Activated CD4-positive, alpha-beta T cell treated with anti-CD3 and anti-CD28 coated beads for 36 hours (primary cell): ENCODE data around the gene TECPR1. TPM values are rescaled to one million over a fixed set of nuclear protein-coding genes. Genes with fewer than 3 reads are reported as not detected.

Experiments
- ATAC-seq: fragments of 200-7000 bp; cut with Tn5 transposase; one replicate; pipeline ENCODE4 v1.10.0; 2021; ENCODE audit warnings: mild to moderate bottlenecking, moderate library complexity
- CTCF ChIA-PET: fragments of 350-600 bp; sonication (Branson Sonifier 250); formaldehyde crosslinking; loops from one replicate; lab custom pipeline; 2021; ENCODE audit warnings: antibody characterized with exemption; lab: Charles Lee
- POLR2A ChIA-PET: fragments of 350-600 bp; sonication (Branson Sonifier 250); formaldehyde crosslinking; loops from one replicate; lab custom pipeline; 2021; ENCODE audit warnings: antibody characterized with exemption, inconsistent platforms; lab: Charles Lee
- DNase-seq: peaks from one replicate; pipeline ENCODE4 v3.0.0-alpha.2; 2020
- H3K27ac Mint-ChIP-seq: one replicate; pipeline ENCODE4 v1.8.0; 2021; ENCODE audit warnings: mixed read lengths
- H3K27me3 Mint-ChIP-seq: one replicate; pipeline ENCODE4 v1.8.0; 2021; ENCODE audit warnings: mixed read lengths
- H3K36me3 Mint-ChIP-seq: one replicate; pipeline ENCODE4 v1.8.0; 2021; ENCODE audit warnings: low read depth, mixed read lengths
- H3K4me1 Mint-ChIP-seq: one replicate; pipeline ENCODE4 v1.8.0; 2021; ENCODE audit warnings: mixed read lengths
- H3K4me3 Mint-ChIP-seq: one replicate; pipeline ENCODE4 v1.8.0; 2021; ENCODE audit warnings: mild to moderate bottlenecking, moderate library complexity, mixed read lengths
- H3K9me3 Mint-ChIP-seq: one replicate; pipeline ENCODE4 v1.8.0; 2021; ENCODE audit warnings: low read depth, mixed read lengths
- intact Hi-C, 2 experiments: fragments of 100-400 bp; cut with DNase I in 1 of 2; cut with micrococcal nuclease in 1 of 2; formaldehyde crosslinking; loops; one replicate each; pipeline versions ENCODE4 v1.14.2 to v1.15.1; 2022 to 2024; cut with DNase I, micrococcal nuclease
- total RNA-seq, 2 experiments: library from RNA; stranded (reverse); gene quantifications; one replicate each; pipeline ENCODE4 v1.2.3, GENCODE V29; 2021

The TECPR1 gene
- total RNA-seq, 2 experiments from 2014 or later = 21.8 to 26.5 TPM

DNA sequence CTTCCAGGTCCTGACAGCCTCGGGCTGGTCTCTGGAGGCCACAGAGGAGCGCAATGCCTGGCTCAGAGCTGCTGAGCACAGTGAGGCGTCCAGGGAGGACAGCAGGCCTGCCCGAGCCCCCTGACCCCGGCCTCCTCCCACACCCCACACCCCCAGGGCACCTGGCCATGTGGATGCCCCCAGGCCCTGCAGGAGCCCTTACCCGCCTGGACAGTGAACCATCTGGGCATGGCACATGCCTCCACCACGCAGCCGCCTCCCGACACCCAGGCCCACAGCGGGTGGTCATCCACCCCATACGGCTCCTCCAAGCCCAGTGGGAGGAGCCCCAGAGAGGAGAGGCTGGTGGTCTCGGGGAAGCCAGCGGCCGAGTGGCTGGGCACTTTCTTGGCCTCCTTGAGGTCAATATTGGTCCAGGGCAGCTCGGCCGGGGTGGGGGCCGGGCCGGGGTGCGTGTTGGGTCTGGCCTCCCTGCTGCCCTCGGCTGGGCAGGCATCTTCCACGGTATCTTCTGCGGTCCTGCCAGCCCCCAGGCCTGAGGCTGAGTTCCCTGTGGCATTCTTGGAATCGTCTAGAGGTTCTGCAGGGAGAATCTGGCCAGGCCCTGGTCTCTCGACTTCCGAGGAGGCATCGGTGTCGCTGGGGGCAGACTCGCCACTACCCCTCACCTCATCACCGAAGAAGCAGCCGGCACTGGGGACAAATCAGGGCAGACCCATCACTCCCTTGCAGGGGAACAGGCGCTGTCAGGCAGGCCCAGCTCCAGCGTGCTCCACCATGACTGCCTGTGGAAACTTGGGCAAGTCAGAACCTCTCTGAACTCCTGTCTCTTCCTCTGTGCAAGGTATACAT is 18.6 kb downstream of the TECPR1 start:
- peaks cover 11% of the 10 kb centered on the region for H3K36me3 Mint-ChIP-seq
- H3K27ac Mint-ChIP-seq = no peak overlapping the region
- CTCF ChIA-PET = no interaction called here
- DNase-seq (no peak), ATAC-seq (no peak)
- H3K9me3 Mint-ChIP-seq = no peaks in the 10 kb centered on the region
- POLR2A ChIA-PET = no interaction called here
- no peak overlapping the region for H3K4me3 Mint-ChIP-seq
- intact Hi-C loops = no loop called here
- no peaks in the 10 kb centered on the region for H3K27me3 Mint-ChIP-seq
- no peaks in the 10 kb centered on the region for H3K4me1 Mint-ChIP-seq

DNA sequence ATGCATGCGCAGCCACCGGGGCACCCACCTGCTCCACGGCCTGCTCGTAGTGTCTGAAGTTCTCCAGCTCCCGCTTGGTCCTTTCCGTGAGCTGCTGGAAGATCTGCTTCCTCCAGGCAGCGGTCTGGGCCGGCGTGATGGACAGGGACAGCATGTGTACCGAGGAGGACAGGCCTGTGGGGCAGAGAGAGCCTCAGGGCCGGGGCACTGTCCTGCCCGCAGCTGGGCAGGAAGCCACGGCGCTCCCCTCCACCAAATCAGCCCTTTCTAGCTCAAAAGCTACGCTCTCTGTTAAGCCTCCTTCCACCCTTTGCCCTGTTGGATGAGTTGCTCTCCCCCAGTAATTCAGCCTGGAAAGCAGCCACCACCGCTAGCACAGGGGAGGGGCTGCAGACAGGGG is 19.2 kb downstream of the TECPR1 start:
- H3K9me3 Mint-ChIP-seq = no peaks in the 10 kb centered on the region
- H3K4me1 Mint-ChIP-seq = no peaks in the 10 kb centered on the region
- H3K4me3 Mint-ChIP-seq = no peak overlapping the region
- H3K27me3 Mint-ChIP-seq = no peaks in the 10 kb centered on the region
- H3K36me3 Mint-ChIP-seq = peaks cover 11% of the 10 kb centered on the region
- DNase-seq = no peak
- ChIA-PET POLR2A (no interaction called here), CTCF (no interaction called here)
- no peak for ATAC-seq
- intact Hi-C loops = no loop called here
- H3K27ac Mint-ChIP-seq = no peak overlapping the region

DNA sequence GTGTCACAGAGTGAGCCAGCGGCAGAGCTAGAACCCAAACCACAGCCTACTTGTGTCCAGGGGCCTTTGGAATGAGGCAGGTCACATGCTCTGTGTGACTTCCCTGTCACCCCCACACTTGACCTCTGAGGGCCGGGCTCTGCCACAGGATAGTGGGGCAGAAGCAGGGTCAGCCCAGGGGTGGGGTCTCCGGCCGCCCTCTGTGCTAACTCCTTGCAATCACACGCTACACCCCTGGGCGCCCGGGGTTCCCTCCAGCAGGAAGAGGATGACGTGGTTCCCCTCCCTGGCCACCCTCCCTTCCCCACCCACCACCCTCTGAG is 19.8 kb downstream of the TECPR1 start:
- DNase-seq = no peak
- ATAC-seq = no peak
- Mint-ChIP-seq H3K4me3 (no peak overlapping the region), H3K36me3 (peaks cover 14% of the 10 kb centered on the region), H3K4me1 (no peaks in the 10 kb centered on the region), H3K27me3 (no peaks in the 10 kb centered on the region), H3K9me3 (no peaks in the 10 kb centered on the region), H3K27ac (no peak overlapping the region)
- ChIA-PET POLR2A (no interaction called here), CTCF (no interaction called here)
- intact Hi-C loops = no loop called here

DNA sequence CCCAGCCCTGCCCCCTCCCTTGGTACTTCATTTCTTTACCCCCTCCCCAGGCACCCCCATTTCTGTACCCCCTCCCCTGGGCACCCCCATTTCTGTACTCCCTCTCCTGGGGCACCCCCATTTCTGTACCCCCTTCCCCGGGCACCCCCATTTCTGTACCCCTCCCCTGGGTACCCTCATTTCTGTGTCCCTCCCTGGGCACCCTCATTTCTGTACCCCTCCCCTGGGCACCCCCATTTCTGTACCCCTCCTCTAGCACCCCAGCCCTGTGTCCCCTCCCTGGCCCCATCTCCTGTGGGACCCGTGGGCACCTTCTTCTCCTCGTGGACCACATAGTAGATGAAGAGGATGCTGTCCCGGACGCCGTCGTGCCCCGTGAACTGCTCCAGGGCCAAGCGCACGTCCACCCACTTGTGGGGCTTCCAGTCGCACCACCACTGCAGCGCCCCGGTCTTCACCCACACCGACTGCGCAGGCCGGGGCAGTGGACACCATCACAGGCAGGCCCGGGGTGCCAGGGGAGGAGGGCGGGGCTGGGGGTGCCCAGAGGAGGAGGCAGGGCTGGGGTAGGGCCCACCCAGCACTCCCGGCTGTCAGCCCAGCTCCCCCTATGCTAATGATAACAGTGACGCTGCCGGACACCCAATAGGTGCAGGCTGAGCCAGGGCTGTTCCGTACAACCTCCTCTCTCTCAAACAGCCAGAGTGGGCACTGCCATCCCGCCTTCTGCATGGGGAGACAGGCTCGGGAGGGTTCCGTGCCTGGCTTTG is 20.4 kb downstream of the TECPR1 start:
- ATAC-seq = no peak
- intact Hi-C loops = no loop called here
- Mint-ChIP-seq H3K36me3 (peaks cover 14% of the 10 kb centered on the region), H3K4me1 (no peaks in the 10 kb centered on the region), H3K4me3 (no peak overlapping the region), H3K9me3 (no peaks in the 10 kb centered on the region), H3K27me3 (no peaks in the 10 kb centered on the region), H3K27ac (no peak overlapping the region)
- ChIA-PET POLR2A (no interaction called here), CTCF (no interaction called here)
- DNase-seq = no peak

DNA sequence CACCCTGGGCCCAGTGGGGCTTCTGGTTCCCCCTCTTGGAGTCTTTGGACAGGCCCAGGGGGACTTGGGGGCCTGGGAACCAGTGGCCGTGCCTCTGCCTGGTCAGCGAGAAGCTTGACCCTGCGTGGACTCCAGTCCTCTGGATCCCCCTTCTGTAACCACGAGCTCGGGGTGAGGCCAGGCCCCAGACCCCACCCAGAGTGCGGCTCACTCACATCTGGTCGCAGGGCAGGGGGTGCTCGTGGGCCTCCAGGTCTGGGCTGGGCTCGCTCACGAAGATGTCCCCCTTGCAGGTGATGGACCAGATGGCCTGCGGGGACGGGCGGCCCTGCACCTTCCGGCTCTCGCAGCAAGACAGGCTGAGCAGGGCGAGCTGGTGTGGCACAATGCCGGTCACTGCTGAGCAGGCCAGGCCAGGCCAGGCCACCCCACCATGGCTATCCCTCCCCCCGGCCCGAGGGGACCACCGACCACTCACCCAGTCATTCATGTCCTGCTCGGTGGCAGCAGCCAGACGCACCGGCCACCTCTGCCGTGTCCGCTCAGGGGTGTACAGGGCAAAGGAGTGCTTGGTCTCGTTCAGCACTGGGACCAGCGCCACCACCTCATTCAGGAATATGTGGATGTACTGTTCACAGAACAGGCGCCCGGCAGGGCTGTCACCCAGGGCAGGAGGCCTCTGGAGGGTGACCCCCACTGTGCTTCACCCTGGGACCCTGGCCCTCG is 21.1 kb downstream of the TECPR1 start:
- Mint-ChIP-seq H3K4me3 (no peak overlapping the region), H3K4me1 (no peaks in the 10 kb centered on the region), H3K36me3 (peaks cover 14% of the 10 kb centered on the region), H3K27me3 (no peaks in the 10 kb centered on the region), H3K27ac (no peak overlapping the region), H3K9me3 (no peaks in the 10 kb centered on the region)
- ATAC-seq (no peak), DNase-seq (no peak)
- ChIA-PET CTCF (interaction anchor here (0.5 kb wide), 1 partner anchor 714 kb away, joined by 3 read pairs; no protein-coding TSS in a partner anchor), POLR2A (no interaction called here)
- intact Hi-C loops = no loop called here

GRCh38 chr7:98229991-98230745 is 21.9 kb downstream of the TECPR1 start:
- no peak for ATAC-seq

DNA sequence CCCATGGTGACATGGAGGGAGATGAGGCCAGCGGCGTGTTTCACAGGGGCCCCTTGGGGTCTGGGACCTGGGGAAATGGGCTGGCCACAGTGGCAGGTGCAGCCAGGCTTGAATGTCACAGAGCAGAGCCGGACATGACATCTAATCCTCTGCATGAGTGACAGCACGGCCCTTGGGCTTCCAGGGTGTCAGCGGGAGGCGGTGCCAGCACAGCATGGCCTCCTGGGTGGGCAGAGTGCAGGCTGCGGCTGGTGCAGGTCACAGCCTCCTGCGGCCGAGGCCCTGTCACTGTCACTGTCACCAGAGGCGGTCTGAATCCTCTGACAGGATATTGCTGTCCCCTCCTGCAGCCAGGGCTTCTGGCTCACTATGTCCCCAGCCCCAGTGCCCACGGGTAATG is 22.6 kb downstream of the TECPR1 start:
- Mint-ChIP-seq H3K36me3 (peaks cover 12% of the 10 kb centered on the region), H3K4me3 (no peak overlapping the region), H3K4me1 (no peaks in the 10 kb centered on the region), H3K27me3 (no peaks in the 10 kb centered on the region), H3K27ac (no peak overlapping the region), H3K9me3 (no peaks in the 10 kb centered on the region)
- no peak for DNase-seq
- ChIA-PET CTCF (interaction anchor here (0.7 kb wide), 1 partner anchor 118 kb away, joined by 6 read pairs; no protein-coding TSS in a partner anchor), POLR2A (no interaction called here)
- no peak for ATAC-seq
- intact Hi-C loops = no loop called here

More at GRCh38 chr7:98229991-98230745, 21.9 kb downstream of the TECPR1 start:
- Mint-ChIP-seq H3K4me1 (no peaks in the 10 kb centered on the region), H3K27ac (no peak overlapping the region), H3K27me3 (no peaks in the 10 kb centered on the region), H3K9me3 (no peaks in the 10 kb centered on the region), H3K36me3 (peaks cover 14% of the 10 kb centered on the region), H3K4me3 (no peak overlapping the region)
- ChIA-PET POLR2A (no interaction called here), CTCF (interaction anchor here (0.5 to 0.7 kb wide), 2 partner anchors 119 to 713 kb away, joined by 3 to 6 read pairs; no protein-coding TSS in a partner anchor)
- no peak for DNase-seq
- intact Hi-C loops = no loop called here

GRCh38 chr7:98228801-98229200 is 23.2 kb downstream of the TECPR1 start:
- Mint-ChIP-seq H3K9me3 (no peaks in the 10 kb centered on the region), H3K27ac (no peak overlapping the region), H3K27me3 (no peaks in the 10 kb centered on the region), H3K36me3 (peaks cover 12% of the 10 kb centered on the region), H3K4me3 (no peak overlapping the region), H3K4me1 (no peaks in the 10 kb centered on the region)
- POLR2A ChIA-PET = no interaction called here
- CTCF ChIA-PET = no interaction called here
- no peak for ATAC-seq
- DNase-seq = no peak
- intact Hi-C loops = no loop called here

DNA sequence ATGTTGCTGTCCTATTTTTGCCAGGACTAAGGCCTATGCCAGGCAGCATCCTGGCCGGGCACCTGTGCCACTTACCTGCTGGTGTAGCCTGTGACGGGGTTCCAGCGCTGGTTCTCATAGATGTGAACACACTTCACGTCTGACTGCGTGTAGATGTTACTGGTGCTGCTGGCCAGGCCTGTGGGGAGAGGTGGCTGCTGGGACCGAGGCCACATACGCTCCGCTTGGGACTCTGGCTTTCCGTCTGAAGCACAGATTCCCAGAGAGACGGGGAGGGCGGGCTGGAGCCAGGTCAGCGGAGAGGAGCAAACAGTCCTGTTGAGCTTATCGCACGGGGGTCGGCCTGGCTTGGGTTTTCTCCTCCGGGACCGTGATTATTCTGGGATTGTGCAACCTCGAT is 24.1 kb downstream of the TECPR1 start:
- H3K27ac Mint-ChIP-seq = no peak overlapping the region
- POLR2A ChIA-PET = no interaction called here
- intact Hi-C loops = no loop called here
- no peak for ATAC-seq
- peaks cover 12% of the 10 kb centered on the region for H3K36me3 Mint-ChIP-seq
- H3K9me3 Mint-ChIP-seq = no peaks in the 10 kb centered on the region
- CTCF ChIA-PET = interaction anchor here (0.6 kb wide), 1 partner anchor 92 kb away, joined by 3 read pairs; no protein-coding TSS in a partner anchor
- H3K27me3 Mint-ChIP-seq = no peaks in the 10 kb centered on the region
- H3K4me1 Mint-ChIP-seq = no peaks in the 10 kb centered on the region
- DNase-seq = no peak
- H3K4me3 Mint-ChIP-seq = no peak overlapping the region

- no peak for DNase-seq
- Mint-ChIP-seq H3K4me3 (no peak overlapping the region), H3K36me3 (peaks cover 15% of the 10 kb centered on the region), H3K27me3 (no peaks in the 10 kb centered on the region), H3K27ac (no peak overlapping the region), H3K4me1 (no peaks in the 10 kb centered on the region), H3K9me3 (no peaks in the 10 kb centered on the region)
- ATAC-seq = no peak
- POLR2A ChIA-PET = no interaction called here
- intact Hi-C loops = no loop called here
- CTCF ChIA-PET = no interaction called here
Observed at GRCh38 chr7:98225913-98226614, 26.0 kb downstream of the TECPR1 start.
